Cardiac fibroblast (primary cell): ENCODE results near the gene R3HDM2.
A peak's percentile ranks its signal among the peaks of the same experiment; 100 is the strongest.

ENCODE experiments used
- DNase-seq, 2 donors: peaks; one replicate each; pipeline versions ENCODE4 v3.0.0 to v3.0.0-alpha.2; 2010; ENCODE audit warnings: low read depth in 2 of 2
- H3K4me3 ChIP-seq, 2 donors: replicated peaks in 1 of 2; 1 replicate in 1 of 2; 2 replicates in 1 of 2; pipeline ENCODE4 v1.5.1; 2011; ENCODE audit warnings: low read depth in 2 of 2, low read length in 2 of 2, mild to moderate bottlenecking in 2 of 2, moderate library complexity in 1 of 2
- TF ChIP-seq, protein P1 (sequence below): IDR thresholded peaks from one replicate; pipeline ENCODE4 v1.5.1; 2011; ENCODE audit warnings: low read depth, mild to moderate bottlenecking, low read length, inconsistent platforms

The R3HDM2 gene

DNA sequence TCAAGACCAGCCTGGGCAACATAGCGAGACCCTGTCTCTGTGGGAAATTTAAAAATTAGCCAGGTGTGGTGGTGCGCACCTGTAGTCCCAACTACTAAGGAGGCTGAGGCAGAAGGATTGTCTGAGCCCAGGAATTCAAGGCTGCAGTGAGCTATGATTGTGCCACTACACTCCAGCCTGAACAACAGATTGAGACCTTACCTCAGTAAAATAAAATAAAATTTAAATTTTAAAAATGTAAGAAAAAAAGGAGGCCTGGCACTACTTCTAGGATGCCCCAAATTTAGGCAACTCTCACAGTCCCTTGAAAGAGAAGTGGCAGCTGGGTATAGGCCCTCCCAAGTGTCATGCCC lies 23.3 kb upstream of the R3HDM2 start:
- no peak for DNase-seq
- TF ChIP-seq, protein P1, sequence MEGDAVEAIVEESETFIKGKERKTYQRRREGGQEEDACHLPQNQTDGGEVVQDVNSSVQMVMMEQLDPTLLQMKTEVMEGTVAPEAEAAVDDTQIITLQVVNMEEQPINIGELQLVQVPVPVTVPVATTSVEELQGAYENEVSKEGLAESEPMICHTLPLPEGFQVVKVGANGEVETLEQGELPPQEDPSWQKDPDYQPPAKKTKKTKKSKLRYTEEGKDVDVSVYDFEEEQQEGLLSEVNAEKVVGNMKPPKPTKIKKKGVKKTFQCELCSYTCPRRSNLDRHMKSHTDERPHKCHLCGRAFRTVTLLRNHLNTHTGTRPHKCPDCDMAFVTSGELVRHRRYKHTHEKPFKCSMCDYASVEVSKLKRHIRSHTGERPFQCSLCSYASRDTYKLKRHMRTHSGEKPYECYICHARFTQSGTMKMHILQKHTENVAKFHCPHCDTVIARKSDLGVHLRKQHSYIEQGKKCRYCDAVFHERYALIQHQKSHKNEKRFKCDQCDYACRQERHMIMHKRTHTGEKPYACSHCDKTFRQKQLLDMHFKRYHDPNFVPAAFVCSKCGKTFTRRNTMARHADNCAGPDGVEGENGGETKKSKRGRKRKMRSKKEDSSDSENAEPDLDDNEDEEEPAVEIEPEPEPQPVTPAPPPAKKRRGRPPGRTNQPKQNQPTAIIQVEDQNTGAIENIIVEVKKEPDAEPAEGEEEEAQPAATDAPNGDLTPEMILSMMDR, result no peak
- H3K4me3 ChIP-seq, result no peak overlapping the region

DNA sequence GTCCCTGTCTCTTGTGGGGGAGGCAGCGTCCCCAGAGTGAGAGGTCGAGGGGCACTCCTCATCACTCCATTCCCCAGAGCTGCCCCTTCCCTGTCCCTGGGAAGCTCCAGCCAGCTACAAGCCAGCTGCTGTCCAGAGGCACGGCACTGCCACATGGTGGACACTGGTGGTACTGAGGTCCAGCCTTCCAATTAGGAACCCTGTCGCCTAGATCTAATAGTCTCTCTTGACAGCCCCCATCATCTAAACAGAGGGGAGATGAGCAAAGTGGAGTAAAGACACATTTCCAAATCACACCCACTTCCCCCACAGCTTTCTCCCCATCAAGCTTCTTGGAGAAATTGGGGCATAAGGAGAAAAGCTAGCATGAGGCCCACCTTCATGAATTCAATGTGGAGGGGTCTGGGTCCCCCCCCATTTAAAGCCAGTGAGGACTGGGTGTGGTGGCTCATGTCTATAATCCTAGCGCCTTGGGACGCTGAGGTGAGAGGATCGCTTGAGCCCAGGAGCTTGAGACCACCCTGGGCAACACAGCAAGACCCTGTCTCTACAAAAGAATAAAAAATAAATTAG lies 22.2 kb upstream of the R3HDM2 start:
- TF ChIP-seq, protein P1, result peak; percentile 98
- DNase-seq, result peak; percentile 81 to 84
- H3K4me3 ChIP-seq, result no peak overlapping the region

DNA sequence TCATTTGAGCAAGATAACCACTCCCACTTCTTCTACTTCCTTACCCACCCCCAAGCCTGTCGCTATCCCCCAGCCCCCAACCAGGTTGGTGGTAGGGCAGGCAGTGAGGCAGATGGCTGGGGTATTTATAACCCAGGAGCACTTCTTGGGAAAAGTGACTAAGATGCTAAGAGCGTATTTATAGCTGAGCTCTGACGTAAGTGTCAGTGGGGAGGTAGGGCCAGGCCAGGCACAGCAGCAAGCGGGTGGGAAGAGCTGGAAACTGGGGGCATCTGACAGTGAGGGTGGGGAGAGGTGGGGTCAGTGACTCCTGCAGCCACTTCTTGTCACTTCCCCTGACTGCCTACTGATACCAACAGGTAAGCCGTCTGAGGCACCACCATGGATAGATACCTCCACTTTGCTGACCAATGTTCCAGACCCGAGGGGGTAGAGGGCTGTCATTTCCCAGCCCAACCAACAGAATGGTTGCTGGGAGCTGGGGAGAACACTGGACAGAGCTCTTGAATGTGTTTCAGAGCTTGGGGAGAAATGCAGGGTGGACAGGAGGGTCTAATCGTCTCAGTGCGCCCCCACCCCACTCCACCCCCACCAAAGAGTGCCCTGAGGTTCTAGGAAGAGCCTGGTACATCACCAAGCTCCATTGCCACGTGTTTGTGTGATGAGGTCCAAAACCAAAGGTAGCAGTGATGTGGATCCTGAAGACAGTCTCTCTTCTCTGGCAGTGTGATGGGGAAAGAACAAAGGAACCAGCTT lies 21.5 kb upstream of the R3HDM2 start:
- H3K4me3 ChIP-seq, result no peak overlapping the region
- DNase-seq, result peak; percentile 86 to 91
- TF ChIP-seq, protein P1, result no peak

DNA sequence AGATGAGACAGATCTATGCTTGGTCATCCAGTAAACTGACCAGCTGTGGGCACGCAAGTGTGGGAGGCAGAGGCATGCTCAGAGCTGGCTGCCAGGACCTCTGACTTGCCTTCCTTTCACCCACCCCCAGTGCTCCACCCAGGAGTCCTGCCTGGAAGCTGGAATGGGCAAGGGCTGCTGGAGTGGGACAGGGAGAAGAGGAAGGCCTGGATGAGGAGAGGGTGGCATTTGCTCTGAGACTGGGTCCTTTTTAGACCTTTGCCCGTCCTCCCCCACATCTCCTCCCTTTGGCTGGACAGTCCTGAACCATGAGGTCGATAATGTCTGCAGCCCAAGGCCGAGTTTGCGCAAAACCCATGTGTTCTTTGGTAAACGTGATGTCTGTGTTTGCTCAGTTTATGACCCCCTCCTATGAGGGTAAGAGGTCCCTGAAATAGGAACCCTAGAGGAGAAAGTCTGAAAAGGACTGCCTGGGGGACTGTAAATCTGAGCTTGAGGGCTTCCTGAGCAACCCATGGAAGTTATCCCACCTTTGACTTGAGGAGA lies 20.5 kb upstream of the R3HDM2 start:
- TF ChIP-seq, protein P1, result no peak
- no peak for DNase-seq
- H3K4me3 ChIP-seq, result no peak overlapping the region

DNA sequence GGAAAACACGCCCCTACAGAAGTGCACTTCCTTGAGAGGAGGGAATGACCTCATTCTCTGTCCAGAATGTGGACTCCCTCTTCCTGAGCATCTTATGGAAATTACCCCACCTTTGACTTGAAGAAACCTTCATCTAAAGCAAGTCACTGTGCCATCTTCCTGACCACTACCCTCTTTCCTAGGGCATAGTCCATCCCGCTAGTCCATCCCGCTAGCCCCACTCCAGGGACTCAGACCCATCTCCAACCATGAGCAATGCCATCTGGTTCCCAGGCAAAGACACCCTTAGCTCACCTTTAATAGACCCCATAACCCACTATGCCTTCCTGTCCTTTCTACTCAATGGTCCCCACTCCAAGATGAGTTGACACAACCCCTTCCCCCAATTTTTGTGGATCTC lies 19.2 kb upstream of the R3HDM2 start:
- TF ChIP-seq, protein P1, result no peak

DNA sequence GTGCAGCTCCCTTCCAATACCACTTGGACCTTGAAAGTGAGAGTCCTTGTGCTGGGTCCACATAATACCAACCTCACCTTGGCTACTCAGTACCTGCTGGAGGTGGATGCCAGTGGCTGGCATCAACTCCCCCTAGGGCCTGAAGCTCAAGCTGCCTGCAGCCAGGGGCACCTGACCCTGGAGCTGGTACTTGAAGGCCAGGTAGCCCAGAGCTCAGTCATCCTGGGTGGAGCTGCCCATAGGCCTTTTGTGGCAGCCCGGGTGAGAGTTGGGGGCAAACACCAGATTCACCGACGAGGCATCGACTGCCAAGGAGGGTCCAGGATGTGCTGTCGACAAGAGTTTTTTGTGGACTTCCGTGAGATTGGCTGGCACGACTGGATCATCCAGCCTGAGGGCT lies 18.5 kb upstream of the R3HDM2 start:
- DNase-seq, result no peak
- TF ChIP-seq, protein P1, result no peak
- H3K4me3 ChIP-seq, result no peak overlapping the region

More for the DNA sequence above, 19.2 kb upstream of the R3HDM2 start:
- no peak overlapping the region for H3K4me3 ChIP-seq
- DNase-seq, result no peak
